MM.1S (cell line): Measurements from ENCODE around the gene HOXD11.

Source experiments
- CTCF ChIP-seq: fragments of 300-600 bp; sonication (generic); IDR thresholded peaks from 2 replicates; pipeline ENCODE4 v1.5.1; 2016; ENCODE audit warnings: antibody characterized with exemption, low read length, mixed read lengths
- EZH2phosphoT487 ChIP-seq: fragments of 300-600 bp; sonication (generic); IDR thresholded peaks from 2 replicates; pipeline ENCODE4 v1.6.1; 2018; ENCODE audit warnings: antibody characterized with exemption, low read length

- TF ChIP-seq EZH2phosphoT487 (no peak), CTCF (no peak)
Observed at GRCh38 chr2:176083796-176084261, 23.3 kb upstream of the HOXD11 start, which contains the start of gene EVX2.
